SK-N-SH treated with all-trans-retinoic acid at 6 μM for 48 hours (cell line): Measurements from ENCODE around the gene TAGLN2.

Experiments used
- ATAC-seq: fragments of 200-7000 bp; cut with Tn5 transposase; 3 replicates; pipeline ENCODE4 v1.9.1; 2020; ENCODE audit warnings: mild to moderate bottlenecking, moderate library complexity
- ARNTL ChIP-seq: fragments of 450-650 bp; formaldehyde crosslinking; IDR thresholded peaks from 2 replicates; pipeline ENCODE4 v1.5.0; 2020; ENCODE audit warnings: low read depth, mild to moderate bottlenecking, moderate library complexity, borderline replicate concordance
- BACH2 ChIP-seq: fragments of 250-450 bp; sonication (Bioruptor Pico); IDR thresholded peaks from 2 replicates; pipeline ENCODE4 v1.9.0; 2021; ENCODE audit warnings: mild to moderate bottlenecking, borderline replicate concordance
- CREB5 ChIP-seq: fragments of 250-450 bp; sonication (Bioruptor Pico); IDR thresholded peaks from 2 replicates; pipeline ENCODE4 v1.5.1; 2020; ENCODE audit warnings: low read depth, mild to moderate bottlenecking, moderate library complexity
- CSDC2 ChIP-seq: fragments of 250-450 bp; sonication (Bioruptor Pico); IDR thresholded peaks from 2 replicates; pipeline ENCODE4 v1.5.0; 2020; ENCODE audit warnings: mild to moderate bottlenecking, moderate library complexity
- ESRRG ChIP-seq: fragments of 250-450 bp; sonication (Bioruptor Pico); IDR thresholded peaks from 2 replicates; pipeline ENCODE4 v1.6.1; 2021; ENCODE audit warnings: mild to moderate bottlenecking
- GLIS3 ChIP-seq: fragments of 250-450 bp; sonication (Bioruptor Pico); IDR thresholded peaks from 2 replicates; pipeline ENCODE4 v1.5.0; 2020; ENCODE audit warnings: mild to moderate bottlenecking, moderate library complexity
- OSR1 ChIP-seq: fragments of 250-450 bp; sonication (Bioruptor Pico); IDR thresholded peaks from 2 replicates; pipeline ENCODE4 v1.8.0; 2022; ENCODE audit warnings: moderate library complexity, mild to moderate bottlenecking, inconsistent platforms
- PATZ1 ChIP-seq: fragments of 250-450 bp; sonication (Bioruptor Pico); IDR thresholded peaks from 2 replicates; pipeline ENCODE4 v1.8.0; 2020; ENCODE audit warnings: mild to moderate bottlenecking, moderate library complexity, borderline replicate concordance
- PPARA ChIP-seq: fragments of 250-450 bp; sonication (Bioruptor Pico); IDR thresholded peaks from 2 replicates; pipeline ENCODE4 v1.5.0; 2020; ENCODE audit warnings: mild to moderate bottlenecking, borderline replicate concordance
- RARB ChIP-seq: fragments of 250-450 bp; sonication (Bioruptor Pico); IDR thresholded peaks from 2 replicates; pipeline ENCODE4 v1.8.0; 2021; ENCODE audit warnings: mild to moderate bottlenecking, moderate library complexity
- SNAI2 ChIP-seq: fragments of 250-450 bp; sonication (Bioruptor Pico); IDR thresholded peaks from 2 replicates; pipeline ENCODE4 v1.5.0; 2020; ENCODE audit warnings: mild to moderate bottlenecking, moderate library complexity
- TCF4 ChIP-seq: fragments of 250-450 bp; sonication (Bioruptor Pico); IDR thresholded peaks from 2 replicates; pipeline ENCODE4 v1.8.0; 2021; ENCODE audit warnings: mild to moderate bottlenecking, moderate library complexity, borderline replicate concordance
- TOX ChIP-seq: fragments of 250-450 bp; sonication (Bioruptor Pico); IDR thresholded peaks from 2 replicates; pipeline ENCODE4 v1.8.0; 2021; ENCODE audit warnings: mild to moderate bottlenecking, moderate library complexity, borderline replicate concordance
- TSHZ2 ChIP-seq: fragments of 250-450 bp; sonication (Bioruptor Pico); IDR thresholded peaks from 2 replicates; pipeline ENCODE4 v1.5.0; 2020; ENCODE audit warnings: mild to moderate bottlenecking, moderate library complexity
- ZC3H10 ChIP-seq: fragments of 250-450 bp; sonication (Bioruptor Pico); IDR thresholded peaks from 2 replicates; pipeline ENCODE4 v1.5.1; 2021; ENCODE audit warnings: mild to moderate bottlenecking, moderate library complexity
- ZFP3 ChIP-seq: fragments of 250-450 bp; sonication (Bioruptor Pico); IDR thresholded peaks from 2 replicates; pipeline ENCODE4 v1.5.0; 2020; ENCODE audit warnings: mild to moderate bottlenecking, moderate library complexity
- ZFP30 ChIP-seq: fragments of 450-650 bp; formaldehyde crosslinking; IDR thresholded peaks from 2 replicates; pipeline ENCODE4 v1.5.0; 2022; ENCODE audit warnings: mild to moderate bottlenecking, moderate library complexity
- ZNF565 ChIP-seq: fragments of 450-650 bp; formaldehyde crosslinking; conservative IDR thresholded peaks from 2 replicates; pipeline ENCODE4 v1.5.0; 2020; ENCODE audit warnings: low read depth, mild to moderate bottlenecking, moderate library complexity
- ZNF70 ChIP-seq: fragments of 450-650 bp; formaldehyde crosslinking; IDR thresholded peaks from 2 replicates; pipeline ENCODE4 v1.5.0; 2020; ENCODE audit warnings: mild to moderate bottlenecking, moderate library complexity
- ZNF8 ChIP-seq: fragments of 450-650 bp; formaldehyde crosslinking; IDR thresholded peaks from 2 replicates; pipeline ENCODE4 v1.5.0; 2020; ENCODE audit warnings: mild to moderate bottlenecking, moderate library complexity

The TAGLN2 gene

GRCh38 chr1:159877695-159878444 is 47.4 kb downstream of the TAGLN2 start:
- ATAC-seq, result no peak
- no peak for TF ChIP-seq CSDC2 (CRISPR knock-in tag)
- no peak for TF ChIP-seq ARNTL (CRISPR knock-in tag)
- TF ChIP-seq ESRRG (CRISPR knock-in tag), result no peak
- TF ChIP-seq ZNF8 (CRISPR knock-in tag), result no peak
- no peak for TF ChIP-seq GLIS3 (CRISPR knock-in tag)
- no peak for TF ChIP-seq BACH2 (CRISPR knock-in tag)
- TF ChIP-seq ZFP30, result no peak
- TF ChIP-seq SNAI2 (CRISPR knock-in tag), result no peak
- TF ChIP-seq PATZ1, result no peak
- no peak for TF ChIP-seq ZNF70 (CRISPR knock-in tag)
- no peak for TF ChIP-seq TCF4 (CRISPR knock-in tag)
- TF ChIP-seq ZNF565 (CRISPR knock-in tag), result no peak
- TF ChIP-seq CREB5 (CRISPR knock-in tag), result no peak
- no peak for TF ChIP-seq ZC3H10
- no peak for TF ChIP-seq ZFP3 (CRISPR knock-in tag)
- TF ChIP-seq RARB (CRISPR knock-in tag), result no peak
- TF ChIP-seq TOX (CRISPR knock-in tag), result no peak
- TF ChIP-seq PPARA (CRISPR knock-in tag), result no peak

- TF ChIP-seq ZNF565 (CRISPR knock-in tag) (no peak), GLIS3 (CRISPR knock-in tag) (no peak), PPARA (CRISPR knock-in tag) (no peak), RARB (CRISPR knock-in tag) (no peak), ZNF8 (CRISPR knock-in tag) (no peak), BACH2 (CRISPR knock-in tag) (no peak), TSHZ2 (CRISPR knock-in tag) (no peak), ARNTL (CRISPR knock-in tag) (no peak), SNAI2 (CRISPR knock-in tag) (no peak), PATZ1 (no peak), ZFP30 (no peak), CREB5 (CRISPR knock-in tag) (no peak), OSR1 (CRISPR knock-in tag) (no peak)
- no peak for ATAC-seq
Observed at GRCh38 chr1:159873530-159874143, 51.7 kb downstream of the TAGLN2 start.
